ENCODE measurements around the gene NRROS.

NRROS gene

DNA sequence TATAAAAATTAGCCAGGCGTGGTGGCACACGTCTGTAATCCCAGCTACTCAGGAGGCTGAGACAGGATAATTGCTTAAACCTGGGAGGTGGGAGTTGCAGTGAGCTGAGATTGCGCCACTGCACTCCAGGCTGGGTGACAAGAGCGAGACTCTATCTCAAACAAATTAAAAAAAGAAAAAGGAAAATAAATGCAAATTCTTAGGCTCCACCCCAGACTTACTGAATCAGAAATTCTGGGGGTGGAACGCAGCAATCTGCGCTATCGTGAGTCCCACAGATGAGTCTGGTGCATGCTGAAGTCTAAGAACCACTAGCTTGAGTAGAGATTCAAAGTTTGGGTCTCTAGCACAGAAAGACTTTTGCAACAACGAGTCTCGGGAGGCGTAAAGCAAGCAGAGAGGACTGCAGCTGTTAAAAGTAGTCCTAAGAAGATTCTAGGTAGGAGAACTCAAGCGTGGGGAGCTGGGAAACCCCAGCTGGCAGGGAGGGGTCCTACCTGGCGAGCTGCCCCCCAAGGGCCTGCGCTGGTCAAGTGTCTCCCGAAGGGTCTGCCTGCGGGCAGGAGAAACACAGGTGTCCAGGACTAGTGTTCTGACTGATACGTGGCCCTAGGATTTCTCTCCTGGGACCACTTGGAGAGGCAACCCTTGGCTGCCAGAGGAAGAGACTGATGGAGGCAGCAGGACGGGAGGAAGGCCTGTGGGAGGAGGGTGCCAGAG, 50.6 kb downstream of the NRROS start:
- no peak for DNase-seq

DNA sequence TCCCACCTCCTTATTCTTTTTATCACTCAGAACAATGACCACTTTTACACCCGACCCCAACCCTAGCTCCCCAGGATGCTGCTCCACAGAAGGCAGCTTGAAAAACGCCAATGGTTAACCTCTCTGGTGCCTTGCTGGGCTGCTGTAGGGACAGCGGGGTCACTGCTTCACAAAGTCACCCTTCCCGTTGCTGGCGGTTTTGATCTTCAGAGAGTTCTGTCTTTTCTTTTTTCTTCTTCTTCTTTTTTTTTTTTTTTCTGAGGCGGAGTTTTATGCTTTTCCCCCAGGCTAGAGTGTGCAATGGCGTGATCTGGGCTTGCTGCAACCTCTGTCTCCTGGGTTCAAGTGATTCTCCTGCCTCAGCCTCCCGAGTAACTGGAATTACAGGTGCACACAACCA, 51.9 kb downstream of the NRROS start:
- no peak for DNase-seq

DNA sequence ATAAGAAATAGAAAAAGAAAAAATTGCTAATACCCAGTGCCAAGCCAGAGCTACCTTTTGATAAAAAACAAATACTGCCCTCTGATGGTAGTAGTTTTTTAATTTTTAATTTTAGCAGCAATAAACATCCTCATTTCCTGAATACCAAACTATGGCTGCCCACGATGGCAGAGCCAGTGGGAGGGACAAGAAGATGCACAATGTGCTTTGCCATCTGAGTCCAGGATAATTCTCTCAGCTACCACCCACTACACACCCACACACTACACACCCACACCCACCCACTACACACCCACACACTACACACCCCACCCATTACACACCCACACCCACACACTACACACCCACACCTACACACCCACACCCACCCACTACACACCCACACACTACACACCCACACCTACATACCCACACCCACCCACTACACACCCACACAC, 54.7 kb downstream of the NRROS start:
- no peak for DNase-seq

DNA sequence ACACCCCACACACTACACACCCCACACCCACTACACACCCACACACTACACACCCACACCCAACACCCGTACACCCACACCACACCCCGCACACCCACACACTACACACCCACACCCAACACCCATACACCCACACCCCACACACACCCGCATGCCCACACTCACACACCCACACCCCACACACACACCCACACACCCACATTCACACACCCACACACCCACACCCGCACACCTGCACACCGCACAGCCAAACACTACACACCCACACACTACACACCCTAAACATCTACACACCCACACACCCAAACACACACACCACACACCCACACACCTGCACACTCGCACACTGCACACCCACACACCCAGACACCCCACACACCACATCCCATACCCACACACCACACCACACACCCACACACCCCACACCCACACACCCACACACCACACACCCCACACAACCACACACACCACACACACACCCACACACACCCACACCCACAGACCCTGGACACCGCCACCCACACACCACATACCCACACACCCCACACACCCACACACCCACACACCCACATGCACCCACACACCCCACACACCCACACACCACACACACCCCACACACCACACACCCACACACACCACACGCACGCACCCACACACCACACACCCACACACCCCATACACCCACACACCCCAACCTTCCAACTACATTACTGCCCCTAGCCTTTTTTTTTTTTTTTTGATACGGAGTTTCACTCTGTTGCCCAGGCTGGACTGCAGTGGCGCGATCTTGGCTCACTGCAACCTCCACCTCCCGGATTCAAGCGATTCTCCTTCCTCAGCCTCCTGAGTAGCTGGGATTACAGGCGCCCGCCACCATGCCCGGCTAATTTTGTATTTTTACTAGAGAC, 55.7 kb downstream of the NRROS start:
- no peak for DNase-seq

DNA sequence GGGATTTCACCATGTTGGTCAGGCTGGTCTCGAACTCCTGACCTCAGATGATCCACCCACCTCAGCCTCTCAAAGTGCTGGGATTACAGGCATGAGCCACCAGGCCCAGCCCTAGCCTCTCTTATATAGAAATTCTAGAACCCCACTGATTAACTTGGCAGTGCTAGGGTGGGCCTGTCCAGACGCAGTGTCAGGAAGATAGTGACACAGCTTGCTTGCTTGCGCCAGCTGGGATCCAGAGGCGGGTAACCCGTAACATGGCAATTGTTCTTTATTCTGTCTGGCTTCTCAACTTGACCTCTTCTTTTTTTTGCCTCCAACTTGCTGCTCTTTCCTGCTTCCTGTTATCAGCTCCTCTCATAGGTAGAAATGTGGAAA, 56.3 kb downstream of the NRROS start:
- no peak for DNase-seq

DNA sequence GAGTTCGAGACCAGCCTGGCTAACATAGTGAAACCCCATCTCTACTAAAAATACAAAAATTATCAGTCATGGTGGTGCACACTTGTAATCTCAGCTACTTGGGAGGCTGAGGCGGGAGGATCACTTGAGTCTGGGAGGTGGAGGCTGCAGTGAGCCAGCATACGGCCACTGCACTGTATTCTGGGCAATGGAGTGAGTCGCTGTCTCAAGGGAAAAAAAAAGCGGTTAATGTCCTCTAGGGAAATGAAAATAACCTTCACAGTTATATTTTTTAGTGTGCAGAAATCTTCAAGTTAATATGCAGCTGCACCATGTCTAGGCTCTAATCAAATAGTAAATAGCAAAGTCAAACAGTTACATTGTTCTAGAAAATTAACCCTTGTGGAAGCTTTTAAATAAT, 57.8 kb downstream of the NRROS start:
- DNase-seq, result no peak

DNA sequence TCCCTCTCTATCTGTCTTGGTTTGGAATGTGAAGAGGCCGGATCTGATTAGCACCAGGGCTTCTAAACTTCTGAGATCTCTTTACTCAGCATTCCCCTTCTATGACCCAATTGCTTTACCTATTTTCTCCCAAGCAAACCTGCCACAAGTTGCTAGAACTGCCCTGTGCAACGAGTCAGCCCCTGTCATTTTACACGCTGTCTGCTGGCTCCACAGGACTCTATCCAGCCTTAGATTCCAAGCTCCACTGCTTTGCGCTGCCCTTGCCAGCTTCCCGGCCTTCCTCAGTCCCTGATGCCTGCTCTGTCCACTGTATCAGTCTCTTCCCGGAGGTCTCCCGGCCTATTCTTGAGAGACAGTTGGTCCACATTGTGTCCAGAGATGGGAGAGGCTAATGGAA, 60.3 kb downstream of the NRROS start:
- no peak for DNase-seq

DNA sequence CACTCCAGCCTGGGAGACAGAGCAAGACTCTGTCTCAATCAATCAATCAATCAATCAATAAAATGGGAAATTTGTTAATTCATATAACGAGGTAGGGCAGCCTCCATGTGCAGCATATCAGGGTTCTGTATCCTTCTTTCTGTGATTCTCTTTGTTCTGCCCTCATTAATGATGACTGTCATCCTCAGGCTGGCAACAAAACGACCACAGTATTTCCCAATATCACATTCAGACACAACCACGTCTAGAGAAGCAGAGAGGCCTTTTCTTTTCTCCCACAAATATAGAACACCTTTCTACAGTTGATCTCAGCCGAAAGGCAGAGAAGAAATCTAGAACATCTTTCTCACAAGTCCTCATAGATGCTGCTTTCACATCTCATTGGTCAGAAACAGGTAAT, 61.3 kb downstream of the NRROS start:
- DNase-seq, result no peak

DNA sequence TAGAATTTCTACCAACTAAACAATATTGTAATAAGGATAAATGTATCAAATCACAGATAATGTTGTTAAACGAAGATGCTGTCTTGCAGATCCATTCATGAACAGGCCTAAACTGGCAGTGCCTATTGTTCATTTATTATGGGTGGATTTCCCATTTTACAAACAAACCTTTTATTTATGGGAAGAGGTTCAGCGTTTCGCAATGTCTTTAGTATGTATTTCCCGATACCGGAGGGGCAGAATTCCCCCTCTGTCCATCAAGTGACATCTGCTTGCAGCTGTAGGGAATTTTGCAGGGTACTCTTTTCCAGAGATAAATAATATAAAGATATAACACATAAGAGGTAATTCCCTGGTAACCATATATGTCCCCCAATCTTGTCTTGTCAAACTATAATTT, 66.8 kb downstream of the NRROS start:
- no peak for DNase-seq

DNA sequence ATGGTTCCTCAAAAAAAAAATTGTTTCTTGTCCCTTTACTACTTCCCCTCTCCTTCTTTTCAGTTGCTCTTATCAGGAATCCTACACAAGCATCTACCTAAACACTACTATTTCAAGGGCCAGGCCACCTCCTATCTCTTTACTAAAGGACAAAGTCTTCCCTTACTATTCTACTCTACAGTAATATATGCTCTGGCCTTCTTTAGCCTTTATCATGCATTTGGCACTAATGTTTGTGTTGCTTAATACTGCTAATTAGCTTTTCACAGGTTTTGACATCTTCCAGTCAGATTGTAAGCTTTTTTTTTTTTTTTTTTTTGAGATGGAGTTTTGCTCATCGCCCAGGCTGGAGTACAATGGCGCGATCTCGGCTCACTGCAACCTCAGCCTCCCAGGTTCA, 67.2 kb downstream of the NRROS start:
- DNase-seq, result no peak

DNA sequence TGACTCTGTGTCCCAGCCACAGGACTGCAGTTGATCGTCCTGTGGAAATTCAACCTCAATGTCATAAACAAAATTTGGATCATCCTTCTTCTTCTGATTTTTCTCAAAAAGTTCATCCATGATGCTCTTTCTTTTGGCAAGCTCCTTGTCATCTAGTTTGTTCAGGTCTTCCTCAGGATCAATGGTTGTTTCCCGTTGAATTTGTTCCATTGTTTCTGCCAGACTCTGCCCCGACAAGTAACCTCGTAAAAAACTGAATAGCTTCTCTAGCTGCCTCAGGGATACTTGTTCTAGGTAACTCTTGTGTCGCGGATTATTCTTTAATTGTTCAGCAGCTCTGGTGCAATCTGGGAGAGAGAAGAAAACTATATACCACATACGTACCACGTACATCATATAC, 68.1 kb downstream of the NRROS start:
- no peak for DNase-seq

DNA sequence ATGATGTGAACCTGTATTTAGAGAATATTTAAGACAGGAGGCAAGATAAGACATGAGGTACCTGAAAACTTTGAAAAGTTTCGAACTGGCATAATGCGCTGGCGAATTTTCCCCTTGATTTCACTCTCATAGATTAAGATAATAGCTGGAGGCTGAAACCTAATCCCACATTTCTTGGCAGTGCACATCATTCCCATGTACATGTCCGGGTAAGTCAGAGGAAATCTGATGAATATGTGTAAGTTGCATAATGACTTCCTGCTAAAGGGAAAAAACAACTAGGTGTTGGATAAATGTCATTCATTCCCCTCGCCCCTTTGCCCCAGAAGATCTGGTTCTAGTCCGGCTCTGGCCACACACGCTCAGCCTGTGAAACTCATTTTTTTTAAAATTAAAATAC, 69.0 kb downstream of the NRROS start:
- no peak for DNase-seq

Measured in NCI-H2227 treated with DMSO at 0.1 percent for 48 hours (cell line).